GM18508 (cell line): ENCODE results near the gene ZNF583.
A peak's percentile ranks its signal among the peaks of the same experiment; 100 is the strongest.

Experiments used
- ATAC-seq: cut with Tn5 transposase; IDR thresholded peaks from one replicate; pipeline ENCODE4 v1.9.1; 2021; ENCODE audit warnings: moderate number of reproducible peaks; ENCODE audit not compliant: insufficient read depth, unreplicated experiment

Gene ZNF583

GRCh38 chr19:56403764-56404704, at the start of gene ZNF583:
Gene ZNF583 (plus strand): TSS chr19:56404332. CDS start chr19:56407115, 2,783 bp downstream.
- peak; percentile 62 for ATAC-seq

GRCh38 chr19:56355517-56355916, 48.6 kb upstream of the ZNF583 start:
- ATAC-seq: no peak

- no peak for ATAC-seq
These were observed 47.2 kb upstream of the ZNF583 start for GRCh38 chr19:56356944-56357343.

GRCh38 chr19:56360841-56361240, 43.3 kb upstream of the ZNF583 start:
- ATAC-seq: no peak

GRCh38 chr19:56367829-56368711, 36.1 kb upstream of the ZNF583 start:
- no peak for ATAC-seq

- no peak for ATAC-seq
These were observed 34.1 kb upstream of the ZNF583 start for GRCh38 chr19:56369886-56370676.

- no peak for ATAC-seq
These were observed 31.9 kb upstream of the ZNF583 start for GRCh38 chr19:56372281-56372680.

- no peak for ATAC-seq
These were observed 26.8 kb upstream of the ZNF583 start for GRCh38 chr19:56377105-56377924.

- ATAC-seq: no peak
These were observed 20.1 kb upstream of the ZNF583 start for GRCh38 chr19:56383826-56384605.

GRCh38 chr19:56393119-56394012, 10.8 kb upstream of the ZNF583 start, which contains the start of gene ZNF582:
Gene ZNF582 (minus strand): TSS chr19:56393534. CDS start chr19:56391752, 1,782 bp downstream.
- peak; percentile 73 for ATAC-seq

GRCh38 chr19:56398809-56399208, 5.3 kb upstream of the ZNF583 start:
- ATAC-seq: no peak

- ATAC-seq: no peak
These were observed 3.6 kb upstream of the ZNF583 start for GRCh38 chr19:56400485-56400884.

GRCh38 chr19:56403261-56403660, 871 bp upstream of the ZNF583 start:
- ATAC-seq: no peak

GRCh38 chr19:56404705-56405056, 549 bp downstream of the ZNF583 start:
- ATAC-seq: no peak

GRCh38 chr19:56405062-56405461, 930 bp downstream of the ZNF583 start:
- no peak for ATAC-seq

- ATAC-seq: no peak
These were observed 19.3 kb downstream of the ZNF583 start for GRCh38 chr19:56423276-56423984.

- no peak for ATAC-seq
These were observed 19.8 kb downstream of the ZNF583 start for GRCh38 chr19:56423985-56424353.
